PFSK-1 (cell line): Measurements from ENCODE around the gene TNFAIP2.

Source experiments
- FOXP2 ChIP-seq: optimal IDR thresholded peaks from 2 replicates; pipeline ENCODE3; 2011; ENCODE audit warnings: borderline replicate concordance, control low read depth, inconsistent platforms; ENCODE audit not compliant: insufficient read depth; ENCODE audit errors: extremely low read length, extremely low read depth
- POLR2AphosphoS5 ChIP-seq: IDR thresholded peaks from 2 replicates; pipeline ENCODE4 v1.6.1; 2012; ENCODE audit warnings: low read depth, mild to moderate bottlenecking, control low read depth, low read length, moderate library complexity
- REST ChIP-seq, 2 experiments: IDR thresholded peaks; 2 replicates each; pipeline versions ENCODE4 v1.6.1 to v1.8.0; 2011 to 2012; ENCODE audit warnings: low read depth in 2 of 2, low read length in 2 of 2, control low read depth in 1 of 2, inconsistent platforms in 1 of 2, mild to moderate bottlenecking in 1 of 2, moderate library complexity in 1 of 2; ENCODE audit not compliant: insufficient read depth in 1 of 2
- SIN3A ChIP-seq: IDR thresholded peaks from 2 replicates; pipeline ENCODE4 v1.6.1; 2012; ENCODE audit warnings: mild to moderate bottlenecking, low read length, moderate library complexity, borderline replicate concordance; ENCODE audit not compliant: insufficient read depth
- TAF1 ChIP-seq: IDR thresholded peaks from 2 replicates; pipeline ENCODE4 v1.6.1; 2012; ENCODE audit warnings: low read length, control low read depth, borderline replicate concordance; ENCODE audit not compliant: insufficient read depth

Gene TNFAIP2

GRCh38 chr14:103146141-103146709, 23.0 kb downstream of the TNFAIP2 start:
- no peak for TF ChIP-seq REST (IDR thresholded peaks at IDR 0.05; ENCODE audit: insufficient read depth in 1 of 2, low read depth in 2 of 2, low read length in 2 of 2)
- no peak for TF ChIP-seq FOXP2

- TF ChIP-seq SIN3A (no peak), FOXP2 (no peak), REST (IDR thresholded peaks at IDR 0.05; ENCODE audit: insufficient read depth in 1 of 2, low read depth in 2 of 2, low read length in 2 of 2) (no peak), TAF1 (no peak), POLR2AphosphoS5 (no peak)
Measured at GRCh38 chr14:103149351-103150237, 26.3 kb downstream of the TNFAIP2 start.

GRCh38 chr14:103151270-103151945, 28.1 kb downstream of the TNFAIP2 start:
- TF ChIP-seq POLR2AphosphoS5 = no peak
- no peak for TF ChIP-seq SIN3A
- no peak for TF ChIP-seq TAF1
- TF ChIP-seq FOXP2 = no peak
- TF ChIP-seq REST (IDR thresholded peaks at IDR 0.05; ENCODE audit: insufficient read depth in 1 of 2, low read depth in 2 of 2, low read length in 2 of 2) = no peak

- TF ChIP-seq FOXP2 (no peak), TAF1 (no peak), REST (IDR thresholded peaks at IDR 0.05; ENCODE audit: insufficient read depth in 1 of 2, low read depth in 2 of 2, low read length in 2 of 2) (no peak), POLR2AphosphoS5 (no peak), SIN3A (no peak)
Measured at GRCh38 chr14:103155010-103155409, 31.7 kb downstream of the TNFAIP2 start.
